GM21367 (cell line): Measurements from ENCODE around the gene FRMD8.
A peak's percentile ranks its signal among the peaks of the same experiment; 100 is the strongest.

Experiments
- ATAC-seq: cut with Tn5 transposase; IDR thresholded peaks from one replicate; pipeline ENCODE4 v1.9.1; 2021; ENCODE audit not compliant: unreplicated experiment

FRMD8 gene

DNA sequence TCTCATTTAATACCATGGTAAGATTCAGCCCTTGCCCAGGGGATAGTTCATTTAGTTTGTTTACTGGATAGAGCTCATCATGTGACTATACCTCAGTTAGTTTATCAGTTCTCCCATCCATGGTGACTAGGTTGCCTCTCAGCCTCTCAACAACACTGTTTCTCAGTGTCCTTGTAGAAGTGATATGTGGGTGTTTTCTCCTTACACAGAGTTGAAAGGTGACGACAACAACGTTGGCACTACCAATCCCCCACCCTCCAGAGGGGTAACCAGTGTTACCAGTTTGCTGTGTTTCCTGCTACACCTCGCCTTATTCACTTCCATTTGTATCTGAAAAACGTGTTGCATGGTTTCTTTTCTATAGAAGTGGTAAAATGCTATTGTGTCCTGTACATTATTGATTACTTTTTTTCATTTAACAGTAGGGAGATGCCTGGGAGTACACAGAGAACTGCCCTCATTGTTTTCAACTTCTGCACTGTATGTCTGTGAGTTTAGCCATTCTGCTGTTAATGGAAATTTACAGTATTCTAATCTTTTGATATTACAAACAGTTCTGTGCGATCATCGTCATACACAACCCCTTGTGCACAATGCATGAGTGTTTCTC lies 47.7 kb downstream of the FRMD8 start:
- ATAC-seq, result no peak

- no peak for ATAC-seq
These were observed 48.4 kb downstream of the FRMD8 start for GRCh38 chr11:65434667-65435410.

- ATAC-seq, result no peak
These were observed 49.0 kb downstream of the FRMD8 start for GRCh38 chr11:65435411-65435931.

DNA sequence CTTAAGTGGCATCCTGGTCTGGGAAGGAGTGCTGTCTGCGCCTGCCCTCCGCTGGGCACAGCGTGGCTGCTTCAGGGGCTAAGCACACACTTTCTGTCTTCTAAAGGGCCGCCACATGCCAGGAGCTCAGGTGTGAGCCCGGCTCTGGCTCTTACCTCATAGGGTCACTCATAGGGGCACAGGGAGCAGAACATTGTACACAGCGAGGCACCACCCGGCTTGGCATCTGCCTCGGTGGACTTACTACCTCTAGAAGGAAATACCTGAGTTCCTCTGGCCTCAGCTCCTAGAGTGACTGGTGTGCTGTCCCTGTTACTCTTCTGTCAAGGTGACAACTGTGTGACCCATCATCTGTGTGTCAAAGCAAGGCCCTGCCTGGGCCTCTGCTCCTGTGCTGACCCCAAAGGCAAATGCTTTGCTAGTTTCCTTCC lies 49.6 kb downstream of the FRMD8 start:
- no peak for ATAC-seq

DNA sequence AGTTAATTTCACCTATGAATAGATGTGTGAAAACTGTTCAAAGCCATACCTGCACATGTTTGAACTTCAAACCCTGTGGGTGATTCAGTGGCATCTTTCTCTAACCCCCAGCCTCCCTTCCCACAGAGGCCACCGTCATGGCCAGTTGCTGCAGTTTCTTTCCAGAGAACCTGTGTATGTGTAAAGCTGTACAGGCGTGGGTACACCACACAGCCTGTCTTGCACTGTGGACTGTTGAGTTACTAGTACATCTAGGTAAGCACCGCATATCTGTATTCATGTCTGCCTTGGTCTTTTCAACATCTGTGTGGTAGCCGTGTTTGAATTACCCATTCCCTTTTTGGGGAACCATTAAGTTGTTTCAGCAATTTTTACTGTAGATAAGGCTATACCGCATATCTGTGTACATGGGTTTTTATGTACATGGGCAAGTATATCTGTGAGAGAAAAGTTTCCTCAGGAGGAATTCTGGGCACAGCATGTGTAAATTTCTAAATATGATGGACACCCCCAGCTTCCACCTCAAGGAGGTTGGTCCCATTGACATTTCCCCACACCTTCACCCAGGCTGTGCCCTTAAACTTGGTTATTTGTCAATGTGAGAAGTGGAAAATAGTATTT lies 50.1 kb downstream of the FRMD8 start:
- no peak for ATAC-seq

DNA sequence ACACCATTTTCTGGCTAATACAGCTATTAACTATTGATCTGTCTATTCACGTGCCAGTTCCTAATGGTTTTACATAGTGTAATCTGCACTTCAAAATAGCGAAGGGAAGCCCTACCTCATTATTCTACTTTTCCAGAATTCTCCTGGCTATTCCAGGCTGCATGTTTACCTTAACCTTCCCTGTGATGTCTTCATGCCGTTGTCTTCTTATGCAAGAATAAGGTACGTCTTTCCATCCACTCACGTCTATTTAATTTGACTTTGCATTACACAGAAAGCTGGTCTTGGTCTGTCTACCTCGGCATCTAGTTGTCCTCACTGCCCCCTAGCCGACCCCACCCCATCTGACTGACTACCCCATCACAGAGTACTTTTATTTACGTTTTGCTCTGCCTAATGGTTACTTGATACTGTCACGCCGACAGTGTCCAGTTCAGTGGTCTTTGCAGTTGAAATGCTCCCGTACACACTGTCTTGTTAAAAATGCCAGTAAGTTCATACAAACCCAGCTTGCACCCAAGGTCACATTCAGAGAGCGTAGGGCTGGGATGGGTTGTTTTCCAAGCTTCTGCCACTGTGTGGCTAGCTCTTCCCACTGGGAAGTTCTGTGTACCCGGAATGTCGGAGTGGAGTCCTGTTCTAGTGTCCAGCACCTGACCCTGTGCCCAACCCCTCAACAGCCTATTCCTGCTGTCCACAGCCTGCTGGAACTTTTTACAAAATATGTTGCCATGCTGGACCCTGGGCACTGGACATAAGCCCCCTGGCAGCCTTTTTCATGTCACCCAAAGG lies 51.2 kb downstream of the FRMD8 start:
- no peak for ATAC-seq

DNA sequence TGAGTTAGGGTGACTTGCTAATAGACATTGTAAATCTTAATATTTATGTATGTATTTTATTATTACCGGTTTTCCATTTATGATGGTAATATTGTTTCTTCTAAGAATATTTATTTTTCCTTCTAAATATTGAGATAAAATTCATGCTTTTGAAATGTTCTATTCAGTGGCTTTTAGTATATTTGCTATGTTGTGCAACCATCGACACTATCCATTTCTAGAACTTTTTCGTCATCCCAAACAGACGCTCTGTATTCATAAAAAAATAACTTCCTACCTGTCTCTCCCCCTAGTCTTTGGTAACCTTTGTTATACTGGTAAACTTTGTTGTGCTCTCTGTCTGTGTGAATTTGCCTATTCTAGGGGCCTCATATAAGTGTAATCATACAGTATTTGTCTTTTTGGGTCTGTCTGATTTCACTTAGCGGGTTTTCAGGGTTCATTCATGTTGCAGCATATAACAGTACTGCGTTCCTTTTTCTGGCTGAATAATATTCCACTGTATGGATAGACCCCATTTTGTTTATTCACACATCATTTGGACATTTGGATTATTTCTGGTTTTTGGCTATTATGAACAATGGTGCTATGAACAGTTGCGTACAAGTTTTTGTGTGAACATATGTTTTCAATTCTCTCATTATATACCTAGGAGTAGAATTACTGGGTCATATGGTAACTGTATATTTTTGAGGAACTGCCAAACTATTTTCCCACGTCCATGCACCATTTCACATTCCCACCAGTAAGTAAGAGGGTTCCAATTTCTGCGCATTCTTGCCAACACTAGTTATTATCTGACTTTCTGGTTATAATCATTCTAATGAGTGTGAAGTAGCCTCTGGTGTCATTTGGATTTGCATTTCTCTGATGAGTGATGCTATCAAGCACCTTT lies 52.1 kb downstream of the FRMD8 start:
- ATAC-seq, result no peak

DNA sequence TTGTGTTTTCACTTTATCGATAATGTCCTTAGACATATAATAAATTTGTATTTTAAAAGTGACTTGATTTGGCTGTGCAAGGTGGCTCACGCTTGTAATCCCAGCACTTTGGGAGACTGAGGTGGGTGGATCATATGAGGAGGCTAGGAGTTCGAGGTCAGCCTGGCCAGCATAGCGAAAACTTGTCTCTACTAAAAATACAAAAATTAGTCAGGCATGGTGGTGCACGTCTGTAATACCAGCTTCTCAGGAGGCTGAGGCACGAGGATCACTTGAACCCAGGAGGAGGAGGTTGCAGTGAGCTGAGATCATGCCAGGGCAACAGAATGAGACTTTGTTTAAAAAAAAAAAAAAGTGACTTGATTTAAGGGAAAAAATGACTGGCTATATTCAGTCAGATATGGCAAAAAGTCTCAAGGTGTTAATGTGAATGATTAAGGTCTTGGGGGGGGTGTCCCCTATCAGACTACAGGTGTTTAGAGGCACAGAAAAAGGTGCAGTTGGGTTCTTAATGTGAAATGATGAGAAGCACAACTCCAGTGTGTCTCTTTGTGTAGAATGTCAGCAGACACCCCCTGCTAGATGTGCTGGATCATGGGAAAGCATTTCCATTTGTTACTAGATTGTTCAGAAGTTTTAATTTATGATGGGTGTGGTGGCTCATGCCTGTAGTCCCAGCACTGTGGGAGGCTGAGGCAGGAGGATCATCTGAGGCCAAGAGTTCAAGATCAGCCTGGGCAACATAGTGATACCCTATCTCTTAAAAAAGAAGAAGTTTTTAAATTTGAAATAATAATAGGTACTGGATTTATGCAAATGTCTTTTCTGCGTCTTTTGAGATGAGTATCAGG lies 53.1 kb downstream of the FRMD8 start:
- no peak for ATAC-seq

- peak; percentile 41 for ATAC-seq
These were observed 54.5 kb downstream of the FRMD8 start for GRCh38 chr11:65440831-65441499.

DNA sequence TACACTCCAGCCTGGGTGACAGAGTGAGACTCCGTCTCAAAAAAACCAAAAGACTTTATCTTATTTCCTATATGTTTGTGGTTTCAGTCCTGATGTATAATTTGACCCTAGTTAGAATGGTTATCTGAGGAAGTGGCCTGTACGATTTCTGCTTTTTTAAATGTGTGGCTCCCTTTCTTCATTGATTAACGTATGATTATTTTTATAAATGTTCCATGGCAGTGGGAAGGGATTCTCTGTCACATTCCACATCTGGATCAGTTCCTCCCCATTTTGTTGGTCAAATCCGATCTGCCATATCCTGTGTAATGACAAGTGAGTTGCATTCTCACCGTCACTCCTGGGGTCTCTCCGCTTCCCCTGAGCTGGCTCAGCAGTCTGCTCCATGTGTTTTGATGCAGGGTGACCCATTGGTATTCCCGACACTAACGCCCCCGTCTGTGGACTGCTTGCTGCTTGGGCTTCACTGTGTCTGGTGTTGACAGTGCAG lies 56.5 kb downstream of the FRMD8 start:
- ATAC-seq, result no peak

DNA sequence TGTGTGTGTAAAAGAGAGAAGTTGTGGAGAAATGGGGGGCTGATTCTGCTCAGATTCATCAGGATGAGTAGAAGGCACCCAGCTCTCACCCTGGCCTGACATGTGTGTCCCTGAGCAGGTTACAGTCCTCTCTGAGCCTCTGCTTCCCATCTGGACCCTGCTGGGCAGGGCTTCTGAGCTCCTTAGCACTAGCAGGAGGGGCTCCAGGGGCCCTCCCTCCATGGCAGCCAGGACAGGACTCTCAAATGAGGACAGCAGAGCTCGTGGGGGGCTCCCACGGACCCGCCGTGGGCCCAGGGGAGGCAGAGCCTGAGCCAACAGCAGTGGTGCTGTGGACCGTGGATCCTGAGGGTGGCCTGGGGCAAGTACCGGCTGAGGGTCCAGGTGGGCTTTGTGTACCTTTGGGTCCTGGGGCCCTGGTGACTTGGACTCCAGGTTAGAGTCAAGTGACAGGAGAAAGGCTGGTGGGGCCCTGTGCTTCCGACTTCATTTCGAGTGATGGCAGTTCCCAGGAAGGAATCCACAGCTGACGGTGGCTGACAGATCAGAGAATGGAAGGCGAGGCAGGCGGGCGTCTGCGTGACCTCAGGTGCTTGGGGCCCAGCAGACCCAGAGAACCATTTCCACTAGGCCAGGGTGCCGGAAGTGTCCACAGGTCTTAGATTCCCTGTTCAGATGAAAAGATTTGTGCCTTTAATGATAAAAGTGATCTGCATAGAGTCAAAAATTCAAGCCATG lies 58.0 kb downstream of the FRMD8 start:
- ATAC-seq, result no peak

GRCh38 chr11:65445101-65445603 lies 58.7 kb downstream of the FRMD8 start:
- no peak for ATAC-seq

- ATAC-seq, result no peak
These were observed 59.4 kb downstream of the FRMD8 start for GRCh38 chr11:65445604-65446445.

- no peak for ATAC-seq
These were observed 60.2 kb downstream of the FRMD8 start for GRCh38 chr11:65446446-65447277.

DNA sequence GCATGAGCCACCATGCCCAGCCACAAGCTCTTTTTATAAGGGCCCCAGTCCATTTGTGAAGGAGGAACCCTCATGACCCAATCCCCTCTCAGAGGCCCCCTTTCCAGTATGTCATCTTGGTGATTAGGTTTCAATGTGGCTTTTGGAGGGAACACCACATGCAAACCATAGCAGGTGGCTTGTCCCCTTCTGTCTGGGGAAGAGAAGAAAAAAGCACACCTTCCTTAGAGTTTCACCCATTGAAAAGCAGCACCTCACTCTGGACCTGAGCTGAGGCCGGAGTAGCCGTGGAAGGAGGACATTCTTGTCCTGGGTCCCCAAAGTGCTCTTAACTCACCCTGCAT lies 61.6 kb downstream of the FRMD8 start:
- no peak for ATAC-seq
